HUDEP-2 (cell line): Measurements from ENCODE around the gene ACE.
A peak's percentile ranks its signal among the peaks of the same experiment; 100 is the strongest.

Source experiments
- DNase-seq, 76 experiments: peaks; one replicate each; lab custom pipeline; 2025; ENCODE audit not compliant: unreplicated experiment in 76 of 76; lab: John Stamatoyannopoulos, UW

ACE gene

DNA sequence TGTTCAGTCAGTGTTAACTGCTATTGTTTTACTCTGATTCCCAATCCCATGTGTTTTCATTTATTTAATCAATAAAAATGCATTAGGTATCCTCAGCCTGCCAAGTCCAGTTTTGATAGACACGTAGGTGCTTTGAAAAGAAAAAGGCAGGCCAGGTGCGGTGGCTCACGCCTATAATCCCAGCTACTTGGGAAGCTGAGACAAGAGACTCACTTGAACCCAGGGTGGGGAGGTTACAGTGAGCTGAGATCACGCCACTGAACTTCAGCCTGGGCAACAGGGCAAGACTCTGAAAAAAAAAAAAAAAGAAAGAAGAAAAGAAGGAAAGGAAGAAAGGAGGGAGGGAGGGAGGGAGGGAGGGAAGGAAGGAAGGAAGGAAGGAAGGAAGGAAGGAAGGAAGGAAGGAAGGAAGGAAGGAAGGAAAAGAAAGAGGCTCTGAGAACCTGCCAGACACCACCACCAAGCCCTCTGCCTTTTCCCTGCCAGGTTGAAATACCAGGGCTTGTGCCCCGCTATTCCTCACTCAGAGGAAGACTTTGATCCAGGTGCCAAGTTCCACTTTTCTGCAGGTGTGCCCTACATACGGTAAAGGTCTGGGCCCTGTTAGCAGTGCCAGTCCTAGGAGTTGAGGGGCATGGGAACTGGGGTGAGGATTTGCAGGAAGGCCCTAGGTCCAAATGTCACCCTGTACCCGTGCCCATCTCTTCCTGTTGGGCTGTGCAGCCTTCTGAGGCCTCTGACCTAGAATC is 36.2 kb downstream of the ACE start:
- no peak for DNase-seq

DNA sequence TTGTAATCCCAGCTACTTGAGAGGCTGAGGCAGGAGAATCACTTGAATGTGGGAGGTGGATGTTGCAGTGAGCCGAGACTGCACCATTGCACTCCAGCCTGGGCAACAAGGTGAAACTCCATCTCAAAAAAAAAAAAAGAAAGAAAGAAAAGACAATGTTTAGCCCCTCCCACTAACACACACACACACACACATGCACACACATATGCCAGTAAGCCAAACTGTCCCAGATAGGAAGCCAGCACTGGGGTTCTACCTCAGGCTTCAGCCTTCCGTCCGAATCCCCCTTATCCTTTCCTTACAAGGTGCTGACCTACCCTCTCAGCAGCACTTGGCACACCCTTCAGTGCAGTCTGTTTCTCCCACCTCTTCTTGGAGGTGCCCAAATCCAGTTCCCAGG is 37.6 kb downstream of the ACE start:
- no peak for DNase-seq

GRCh38 chr17:63514974-63515373 is 38.1 kb downstream of the ACE start:
- no peak for DNase-seq

DNA sequence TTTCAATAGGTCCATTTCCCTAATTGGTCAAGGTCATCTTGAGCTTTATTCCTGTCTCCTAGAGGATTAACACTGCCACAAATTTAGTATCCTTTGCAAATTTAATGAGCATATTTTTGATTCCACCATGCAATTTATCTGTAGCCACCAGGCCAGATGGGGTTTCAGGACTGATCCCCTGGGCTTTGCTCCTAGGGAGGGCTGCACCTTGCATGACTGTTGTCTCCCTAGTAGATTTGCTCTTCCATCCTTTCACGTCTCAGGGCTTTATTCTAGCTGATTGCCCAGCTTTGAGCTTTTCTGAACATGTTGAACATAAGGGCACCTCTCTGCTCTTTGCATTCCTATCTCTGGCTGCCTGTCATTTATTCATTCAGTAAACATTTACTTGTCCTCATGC is 38.6 kb downstream of the ACE start:
- DNase-seq: no peak

DNA sequence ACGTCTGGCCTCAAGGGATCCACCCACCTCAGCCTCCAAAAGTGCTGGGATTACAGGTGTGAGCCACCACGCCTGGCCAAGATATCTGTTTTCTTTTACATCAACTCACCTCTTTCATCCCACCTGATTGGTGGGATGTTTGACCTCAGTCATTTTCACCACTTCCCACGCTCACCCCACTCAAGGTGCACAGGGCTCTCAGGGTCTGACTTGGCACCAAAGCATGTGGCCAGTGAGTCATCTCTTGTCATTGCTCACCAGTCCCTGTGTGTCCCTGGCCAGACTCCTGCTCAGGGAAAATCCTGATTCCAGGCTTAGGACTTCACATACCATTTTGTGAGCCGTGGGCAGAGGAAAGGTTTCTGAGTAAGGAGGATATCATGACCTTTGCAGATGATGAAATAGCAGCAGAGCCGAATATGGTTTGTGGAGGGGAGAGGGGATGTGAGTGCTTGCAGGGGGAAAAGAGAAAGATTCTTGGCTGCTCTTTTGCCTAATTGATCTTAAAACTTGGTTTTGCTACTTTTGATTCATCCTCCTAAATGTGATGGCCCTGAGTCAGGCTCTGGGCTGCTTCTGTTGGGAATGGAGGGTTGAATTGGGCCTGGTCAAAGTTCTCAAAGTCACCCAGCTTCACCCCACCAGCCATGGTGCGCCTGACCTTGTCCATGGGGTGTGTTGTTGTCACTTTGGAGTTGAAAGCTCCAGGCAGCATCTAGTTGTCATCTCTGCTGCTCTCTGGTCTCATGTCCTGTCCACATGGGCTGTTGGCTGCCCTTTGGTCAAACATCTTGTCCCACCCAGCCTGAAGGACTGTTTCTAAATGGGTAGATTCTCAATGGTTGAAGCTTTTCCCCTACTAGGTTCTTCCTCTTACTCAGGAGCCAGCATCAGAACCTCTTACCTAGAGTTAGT is 40.3 kb downstream of the ACE start:
- no peak for DNase-seq

GRCh38 chr17:63517825-63518534 is 41.1 kb downstream of the ACE start:
- no peak for DNase-seq

GRCh38 chr17:63519116-63519881 is 42.4 kb downstream of the ACE start:
- no peak for DNase-seq

- DNase-seq: no peak
Observed at GRCh38 chr17:63519972-63520882, 43.4 kb downstream of the ACE start.

- no peak for DNase-seq
Observed at GRCh38 chr17:63523253-63523855, 46.5 kb downstream of the ACE start, which contains the start of gene KCNH6. Gene KCNH6, plus strand, starts transcription at chr17:63523358. Its CDS starts 56 bp downstream, at chr17:63523414.

GRCh38 chr17:63524051-63524450 is 47.2 kb downstream of the ACE start:
- DNase-seq: no peak

- no peak for DNase-seq
Observed at GRCh38 chr17:63525190-63525946, 48.5 kb downstream of the ACE start.

DNA sequence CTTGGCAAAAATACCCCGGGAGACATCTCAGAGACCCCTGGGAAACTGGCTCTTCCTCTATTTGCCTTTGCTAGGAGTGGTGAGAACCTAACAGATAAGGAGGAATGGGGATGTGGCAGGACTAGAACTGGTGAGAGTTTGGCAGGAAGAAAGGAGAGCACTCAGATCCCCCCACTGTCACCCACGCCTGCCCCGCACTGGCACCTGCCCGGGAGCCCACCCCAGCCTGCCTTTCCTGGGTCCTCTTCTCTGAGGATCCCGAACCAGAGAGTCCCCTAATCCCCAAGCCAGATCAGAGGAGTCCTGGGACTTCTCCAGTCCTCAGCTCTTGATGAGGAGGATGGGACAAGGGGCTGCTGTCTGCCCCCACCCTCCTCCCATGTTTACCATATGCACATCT is 50.0 kb downstream of the ACE start:
- DNase-seq: no peak

DNA sequence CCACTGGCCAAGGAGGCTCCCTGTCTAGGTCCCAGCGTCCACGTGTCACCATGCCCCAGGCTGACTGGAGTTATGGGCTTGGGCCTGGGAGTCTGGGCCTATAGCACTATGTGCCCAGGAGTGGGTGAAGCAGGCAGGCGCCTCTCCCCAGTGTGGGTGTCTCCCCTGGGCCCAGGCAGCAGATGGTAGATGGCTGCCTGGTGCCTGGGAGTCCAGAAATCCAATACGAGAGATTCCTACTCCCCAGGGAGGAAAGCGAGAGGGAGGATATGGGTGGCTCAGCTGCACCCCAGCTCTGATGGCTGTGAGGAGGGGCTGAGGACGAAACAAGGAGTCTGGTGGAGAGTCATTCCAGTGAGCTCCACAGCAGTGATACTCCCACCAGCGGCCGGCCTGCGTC is 51.3 kb downstream of the ACE start:
- DNase-seq: no peak

DNA sequence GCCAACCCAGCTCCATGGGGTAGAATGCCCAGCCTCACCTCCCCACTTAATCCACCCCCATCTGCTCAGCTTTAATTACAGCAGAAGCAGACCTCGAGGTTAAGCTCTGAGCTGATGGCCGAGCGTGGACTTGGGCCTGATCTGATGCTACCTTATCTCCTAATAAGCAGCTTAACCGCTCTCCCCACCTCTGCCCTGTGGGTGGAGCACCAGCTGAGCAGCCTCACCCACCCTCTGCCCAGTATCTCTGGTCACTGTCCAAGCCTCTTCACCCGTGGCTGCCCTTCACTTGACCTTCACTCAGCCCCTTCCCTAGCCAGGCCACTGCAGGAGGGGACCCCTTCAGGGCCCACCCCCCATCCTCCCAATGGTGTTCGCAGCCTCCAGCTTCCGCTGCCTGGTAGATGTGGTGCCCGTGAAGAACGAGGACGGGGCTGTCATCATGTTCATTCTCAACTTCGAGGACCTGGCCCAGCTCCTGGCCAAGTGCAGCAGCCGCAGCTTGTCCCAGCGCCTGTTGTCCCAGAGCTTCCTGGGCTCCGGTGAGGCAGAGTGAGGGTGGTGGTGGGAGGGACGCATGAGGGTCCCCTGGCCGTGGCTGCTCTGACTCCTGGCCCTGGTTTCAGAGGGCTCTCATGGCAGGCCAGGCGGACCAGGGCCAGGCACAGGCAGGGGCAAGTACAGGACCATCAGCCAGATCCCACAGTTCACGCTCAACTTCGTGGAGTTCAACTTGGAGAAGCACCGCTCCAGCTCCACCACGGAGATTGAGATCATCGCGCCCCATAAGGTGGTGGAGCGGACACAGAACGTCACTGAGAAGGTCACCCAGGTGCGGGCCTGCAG is 53.1 kb downstream of the ACE start:
- peak in 67 of 76 experiments; percentile 3 to 78 (median 36) for DNase-seq

GRCh38 chr17:63530557-63531021 is 53.7 kb downstream of the ACE start:
- no peak for DNase-seq

- no peak for DNase-seq
Observed at GRCh38 chr17:63531022-63531965, 54.4 kb downstream of the ACE start.
